Osteocyte (in vitro differentiated cells): ENCODE measurements around the gene MKRN2. TPM values are rescaled to one million over a fixed set of nuclear protein-coding genes. Genes with fewer than 3 reads are reported as not detected.

Experiments
- DNase-seq: peaks from one replicate; pipeline ENCODE4 v3.0.0; 2021; ENCODE audit warnings: mixed read lengths; ENCODE audit not compliant: unreplicated experiment; ENCODE audit errors: extremely low spot score
- H3K27ac Mint-ChIP-seq: one replicate; pipeline ENCODE4 v1.8.0; 2021; ENCODE audit warnings: mild to moderate bottlenecking, mixed read lengths; ENCODE audit not compliant: unreplicated experiment
- H3K27me3 Mint-ChIP-seq: one replicate; pipeline ENCODE4 v1.8.0; 2021; ENCODE audit warnings: mixed read lengths; ENCODE audit not compliant: unreplicated experiment
- H3K36me3 Mint-ChIP-seq: one replicate; pipeline ENCODE4 v1.8.0; 2021; ENCODE audit warnings: mixed read lengths; ENCODE audit not compliant: unreplicated experiment
- H3K4me1 Mint-ChIP-seq: one replicate; pipeline ENCODE4 v1.8.0; 2021; ENCODE audit warnings: mixed read lengths; ENCODE audit not compliant: unreplicated experiment
- H3K4me3 Mint-ChIP-seq: one replicate; pipeline ENCODE4 v1.8.0; 2021; ENCODE audit warnings: mild to moderate bottlenecking, moderate library complexity, mixed read lengths; ENCODE audit not compliant: unreplicated experiment
- H3K9me3 Mint-ChIP-seq: one replicate; pipeline ENCODE4 v1.8.0; 2021; ENCODE audit warnings: mixed read lengths; ENCODE audit not compliant: unreplicated experiment
- long read RNA-seq: library from polyadenylated mRNA; unstranded; transcript quantifications from one replicate; pipeline ENCODE4 v2.0.0, GENCODE V29; 2021
- total RNA-seq: library from RNA; stranded (reverse); gene quantifications from 2 replicates; pipeline ENCODE4 v1.2.1, GENCODE V29; 2021
- TF ChIP-seq, protein P1 (sequence below): fragments of 200-600 bp; sonication (generic); IDR thresholded peaks from 2 replicates; pipeline ENCODE4 v1.5.0; 2021; ENCODE audit warnings: antibody characterized with exemption, mild to moderate bottlenecking, moderate library complexity

The MKRN2 gene, protein sequence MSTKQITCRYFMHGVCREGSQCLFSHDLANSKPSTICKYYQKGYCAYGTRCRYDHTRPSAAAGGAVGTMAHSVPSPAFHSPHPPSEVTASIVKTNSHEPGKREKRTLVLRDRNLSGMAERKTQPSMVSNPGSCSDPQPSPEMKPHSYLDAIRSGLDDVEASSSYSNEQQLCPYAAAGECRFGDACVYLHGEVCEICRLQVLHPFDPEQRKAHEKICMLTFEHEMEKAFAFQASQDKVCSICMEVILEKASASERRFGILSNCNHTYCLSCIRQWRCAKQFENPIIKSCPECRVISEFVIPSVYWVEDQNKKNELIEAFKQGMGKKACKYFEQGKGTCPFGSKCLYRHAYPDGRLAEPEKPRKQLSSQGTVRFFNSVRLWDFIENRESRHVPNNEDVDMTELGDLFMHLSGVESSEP
- total RNA-seq: 31.2 and 32.4 TPM in 2 replicates
- long read RNA-seq, transcript MKRN2-201 (8 exons, 2,848 nt): major isoform, 343 of 386 reads
- long read RNA-seq, transcript MKRN2-202 (7 exons, 1,436 nt): minor isoform, 15 of 386 reads
- long read RNA-seq, partial matches to known transcripts: 16 of 386 reads
- long read RNA-seq, other reads (novel, unspliced or antisense): 12 of 386 reads

DNA sequence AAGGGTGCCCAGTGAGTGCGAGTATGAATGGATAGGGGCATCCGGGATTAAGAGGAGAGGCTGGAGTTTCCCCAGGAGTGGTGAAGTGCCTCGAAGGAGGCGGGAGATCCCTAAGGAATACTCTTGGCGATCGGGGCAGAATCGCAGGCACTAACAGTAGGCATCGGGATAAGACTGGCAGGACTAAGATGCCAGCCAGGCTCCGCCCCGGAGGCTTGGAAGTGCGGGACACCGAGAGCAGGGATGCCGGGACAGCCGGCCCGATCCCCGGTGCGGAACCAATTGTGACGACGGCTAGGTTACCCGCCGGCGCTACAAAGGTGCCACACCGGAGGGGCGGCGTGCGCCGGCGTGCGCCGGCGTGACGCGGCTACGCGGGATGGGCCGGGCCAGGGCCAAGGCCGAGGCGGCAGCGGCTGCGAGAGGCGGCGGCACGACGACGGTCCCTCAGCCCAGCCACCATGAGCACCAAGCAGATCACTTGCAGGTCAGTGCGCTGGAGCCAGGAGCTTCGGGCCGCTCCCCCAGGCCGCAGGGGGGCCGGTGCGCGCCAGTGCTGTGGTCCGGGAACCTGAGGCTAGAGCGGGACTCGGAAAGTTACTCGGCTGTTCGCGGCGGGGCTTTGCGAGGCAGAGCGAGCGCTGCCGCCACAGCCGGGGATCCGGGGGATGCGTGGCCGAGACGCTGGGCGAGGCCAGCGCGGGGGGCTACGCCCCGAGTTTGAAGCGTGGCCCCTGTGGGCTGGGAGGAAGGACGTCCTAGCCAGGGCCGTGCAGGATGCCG, at the start of gene MKRN2:
Gene MKRN2, plus strand, starts transcription at position 398 of the 783 bp plus-strand sequence. Its CDS starts 64 bp downstream, at position 462.
- no peaks in the 10 kb centered on the region for H3K36me3 Mint-ChIP-seq
- H3K4me3 Mint-ChIP-seq: peak within 1 kb of the TSS; percentile 90
- peaks cover 7% of the 10 kb centered on the region for H3K27me3 Mint-ChIP-seq
- H3K4me1 Mint-ChIP-seq: peaks cover 35% of the 10 kb centered on the region
- no peaks in the 10 kb centered on the region for H3K9me3 Mint-ChIP-seq
- H3K27ac Mint-ChIP-seq: peak within 1 kb of the TSS; percentile 91
- TF ChIP-seq, protein P1, sequence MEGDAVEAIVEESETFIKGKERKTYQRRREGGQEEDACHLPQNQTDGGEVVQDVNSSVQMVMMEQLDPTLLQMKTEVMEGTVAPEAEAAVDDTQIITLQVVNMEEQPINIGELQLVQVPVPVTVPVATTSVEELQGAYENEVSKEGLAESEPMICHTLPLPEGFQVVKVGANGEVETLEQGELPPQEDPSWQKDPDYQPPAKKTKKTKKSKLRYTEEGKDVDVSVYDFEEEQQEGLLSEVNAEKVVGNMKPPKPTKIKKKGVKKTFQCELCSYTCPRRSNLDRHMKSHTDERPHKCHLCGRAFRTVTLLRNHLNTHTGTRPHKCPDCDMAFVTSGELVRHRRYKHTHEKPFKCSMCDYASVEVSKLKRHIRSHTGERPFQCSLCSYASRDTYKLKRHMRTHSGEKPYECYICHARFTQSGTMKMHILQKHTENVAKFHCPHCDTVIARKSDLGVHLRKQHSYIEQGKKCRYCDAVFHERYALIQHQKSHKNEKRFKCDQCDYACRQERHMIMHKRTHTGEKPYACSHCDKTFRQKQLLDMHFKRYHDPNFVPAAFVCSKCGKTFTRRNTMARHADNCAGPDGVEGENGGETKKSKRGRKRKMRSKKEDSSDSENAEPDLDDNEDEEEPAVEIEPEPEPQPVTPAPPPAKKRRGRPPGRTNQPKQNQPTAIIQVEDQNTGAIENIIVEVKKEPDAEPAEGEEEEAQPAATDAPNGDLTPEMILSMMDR: no peak
- DNase-seq: peak; percentile 95

DNA sequence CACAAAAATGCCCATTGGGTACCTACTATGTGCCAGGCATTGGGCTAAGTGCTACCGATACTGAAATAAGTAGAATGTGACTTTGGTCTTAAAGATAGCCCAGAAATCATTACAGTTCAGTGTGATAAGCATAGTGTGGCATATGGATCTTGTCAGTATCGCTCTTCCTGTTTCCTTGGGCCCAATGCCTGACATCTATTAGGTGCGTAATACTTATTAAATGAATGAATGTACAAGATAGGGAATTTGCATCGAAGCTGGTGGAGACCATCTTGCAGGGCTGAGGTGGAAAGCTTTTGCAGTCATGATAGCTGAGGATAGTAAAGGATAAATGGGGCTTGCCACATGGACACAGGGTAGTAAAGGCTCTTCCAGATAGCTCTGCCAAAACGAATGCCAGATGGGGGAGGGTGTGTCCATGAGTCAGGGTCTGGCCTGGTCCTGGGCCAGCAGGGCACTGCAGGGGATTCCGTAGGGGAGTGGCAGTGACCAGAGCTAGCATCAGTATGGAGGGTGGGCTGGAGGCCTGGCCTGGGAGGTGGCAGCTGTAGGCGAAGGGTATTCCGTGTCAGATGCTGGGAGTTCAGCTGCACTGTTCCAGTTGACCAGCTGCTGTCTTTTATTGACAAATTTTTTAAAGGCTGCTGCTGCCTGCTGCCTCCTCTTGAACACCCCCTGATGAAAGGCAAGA, 49.2 kb upstream of the MKRN2 start:
- TF ChIP-seq, protein P1: no peak
- no peak for DNase-seq
- Mint-ChIP-seq H3K4me3 (peak overlapping the region; percentile 49), H3K27me3 (no peaks in the 10 kb centered on the region), H3K36me3 (peaks cover 11% of the 10 kb centered on the region), H3K9me3 (no peaks in the 10 kb centered on the region), H3K27ac (peak overlapping the region; percentile 92), H3K4me1 (peaks cover 38% of the 10 kb centered on the region)

DNA sequence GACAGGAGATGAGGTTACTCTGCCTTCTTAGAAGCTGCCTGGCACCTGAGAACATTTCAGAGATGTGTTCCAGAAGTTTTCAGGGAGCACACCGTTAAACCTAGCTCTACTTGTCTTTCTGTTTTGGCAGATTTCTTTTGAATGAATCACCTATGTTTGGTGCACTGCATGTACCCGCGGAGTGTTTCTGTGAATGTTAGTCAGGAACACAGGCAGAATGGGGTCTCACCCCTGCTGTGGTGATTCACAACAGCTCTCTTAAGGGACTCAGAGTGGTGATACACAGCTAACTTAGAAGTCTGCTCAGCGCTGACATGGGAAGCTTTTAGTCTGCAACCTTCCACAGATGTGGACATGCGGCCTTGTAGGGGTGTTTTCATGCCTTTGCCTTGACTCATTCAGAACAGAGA, 48.6 kb upstream of the MKRN2 start:
- TF ChIP-seq, protein P1: no peak
- Mint-ChIP-seq H3K27me3 (no peaks in the 10 kb centered on the region), H3K9me3 (no peaks in the 10 kb centered on the region), H3K4me3 (peak overlapping the region; percentile 49), H3K27ac (peak overlapping the region; percentile 92), H3K36me3 (peaks cover 11% of the 10 kb centered on the region), H3K4me1 (peaks cover 38% of the 10 kb centered on the region)
- no peak for DNase-seq

DNA sequence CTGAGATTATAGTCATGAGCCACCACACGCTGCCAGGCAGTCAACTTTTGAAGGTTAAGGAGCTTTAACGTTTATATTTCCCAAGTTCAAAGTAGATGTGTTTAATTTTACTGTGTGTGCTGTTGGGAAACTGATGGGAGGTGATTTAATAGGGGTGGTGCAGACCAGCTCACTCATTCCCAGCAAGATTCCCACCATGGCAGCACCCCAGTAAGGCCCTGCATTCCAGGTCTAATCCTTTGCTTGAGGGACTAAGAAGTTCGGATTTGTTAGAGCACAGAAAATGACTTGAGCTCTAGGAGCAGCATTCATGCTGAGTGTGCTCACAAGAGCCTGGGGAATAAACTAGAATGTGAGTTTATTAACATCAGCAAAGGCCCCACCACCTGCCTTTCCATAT, 47.4 kb upstream of the MKRN2 start:
- Mint-ChIP-seq H3K27me3 (no peaks in the 10 kb centered on the region), H3K36me3 (peaks cover 12% of the 10 kb centered on the region), H3K27ac (peak overlapping the region; percentile 92), H3K9me3 (no peaks in the 10 kb centered on the region), H3K4me1 (peaks cover 38% of the 10 kb centered on the region), H3K4me3 (no peak overlapping the region)
- no peak for DNase-seq
- TF ChIP-seq, protein P1: no peak
